Left ventricle myocardium inferior (tissue), 1 donor: ENCODE measurements around the gene PTH1R. TPM values are rescaled to one million over a fixed set of nuclear protein-coding genes. Genes with fewer than 3 reads are reported as not detected.

ENCODE experiments used
- DNase-seq: peaks from one replicate; pipeline ENCODE4 v3.0.0-alpha.2; 2020
- H3K27ac ChIP-seq: fragments of 200-600 bp; replicated peaks from 2 replicates; pipeline ENCODE4 v1.8.0; 2021
- H3K27me3 ChIP-seq: fragments of 200-600 bp; 2 replicates; pipeline ENCODE4 v1.8.0; 2021; ENCODE audit warnings: low read depth
- H3K36me3 ChIP-seq: fragments of 200-600 bp; 2 replicates; pipeline ENCODE4 v1.8.0; 2021
- H3K4me1 ChIP-seq: fragments of 200-600 bp; 2 replicates; pipeline ENCODE4 v1.8.0; 2021
- H3K4me3 ChIP-seq: fragments of 200-600 bp; 2 replicates; pipeline ENCODE4 v1.8.0; 2021; ENCODE audit warnings: mild to moderate bottlenecking, moderate library complexity
- H3K9me3 ChIP-seq: fragments of 200-600 bp; replicated peaks from 2 replicates; pipeline ENCODE4 v1.8.0; 2021
- CTCF ChIP-seq: fragments of 200-600 bp; IDR thresholded peaks from 2 replicates; pipeline ENCODE4 v1.8.0; 2021; ENCODE audit warnings: antibody characterized with exemption, mild to moderate bottlenecking, borderline replicate concordance
- intact Hi-C: fragments of 100-400 bp; cut with micrococcal nuclease; formaldehyde crosslinking; loops from one replicate; pipeline ENCODE4 v1.11.0; 2022
- total RNA-seq: library from RNA; stranded (reverse); fragmentation: NEBNext Ultra II Directional; extraction: Animal tissue kit (Norgen Biotek cat#: 25700); gene quantifications from one replicate; pipeline ENCODE4 v1.2.1, GENCODE V29; 2021
- donor health status: DM: no; HTN: yes; CAD: no; lungs with severe emphysema.

Gene PTH1R
- total RNA-seq, 1 donor from 2014 or later = 6.4 TPM

- no peak overlapping the region for H3K27ac ChIP-seq
- intact Hi-C loops = loop anchor here (5.0 kb wide), 1 partner anchor 199 kb away; no protein-coding TSS in a partner anchor
- H3K4me1 ChIP-seq = peaks cover 22% of the 10 kb centered on the region
- no peak overlapping the region for H3K4me3 ChIP-seq
- H3K27me3 ChIP-seq = no peaks in the 10 kb centered on the region
- no peaks in the 10 kb centered on the region for H3K9me3 ChIP-seq
- no peaks in the 10 kb centered on the region for H3K36me3 ChIP-seq
- no peak for TF ChIP-seq CTCF
- no peak for DNase-seq
Observed at GRCh38 chr3:46905661-46906451, 28.3 kb downstream of the PTH1R start.

DNA sequence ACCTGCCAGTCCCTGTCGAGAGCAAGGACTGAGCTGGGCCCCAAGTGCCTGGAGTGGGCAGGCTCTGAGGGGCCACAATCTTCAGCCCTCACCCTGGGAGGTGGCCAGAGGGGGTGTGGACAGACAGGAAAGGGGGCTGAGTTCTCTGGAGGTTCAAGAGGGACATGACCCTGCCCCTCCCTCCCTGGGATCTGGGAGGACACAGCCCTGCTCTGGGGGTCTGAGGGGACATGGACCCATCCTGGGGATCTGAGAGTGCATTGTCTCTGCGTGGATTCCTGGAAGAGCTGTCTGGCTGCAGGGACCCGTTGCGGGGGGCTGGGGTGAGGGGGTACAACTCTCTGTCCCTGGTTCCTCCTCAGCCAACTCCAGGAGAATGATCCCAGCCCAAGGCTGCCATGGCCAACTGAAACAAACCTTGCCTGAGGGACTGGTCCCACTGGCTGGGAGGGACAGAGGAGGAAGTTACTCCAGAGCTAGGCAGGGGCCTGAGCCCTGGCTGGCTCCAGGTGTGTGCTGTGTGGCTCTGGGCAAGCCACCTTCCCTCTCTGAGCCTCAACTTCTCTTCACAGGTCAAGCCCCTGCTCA lies 29.0 kb downstream of the PTH1R start:
- no peaks in the 10 kb centered on the region for H3K9me3 ChIP-seq
- peaks cover 22% of the 10 kb centered on the region for H3K4me1 ChIP-seq
- no peaks in the 10 kb centered on the region for H3K36me3 ChIP-seq
- no peak for TF ChIP-seq CTCF
- DNase-seq = no peak
- no peaks in the 10 kb centered on the region for H3K27me3 ChIP-seq
- H3K27ac ChIP-seq = no peak overlapping the region
- no peak overlapping the region for H3K4me3 ChIP-seq
- intact Hi-C loops = loop anchor here (5.0 kb wide), 1 partner anchor 199 kb away; no protein-coding TSS in a partner anchor

DNA sequence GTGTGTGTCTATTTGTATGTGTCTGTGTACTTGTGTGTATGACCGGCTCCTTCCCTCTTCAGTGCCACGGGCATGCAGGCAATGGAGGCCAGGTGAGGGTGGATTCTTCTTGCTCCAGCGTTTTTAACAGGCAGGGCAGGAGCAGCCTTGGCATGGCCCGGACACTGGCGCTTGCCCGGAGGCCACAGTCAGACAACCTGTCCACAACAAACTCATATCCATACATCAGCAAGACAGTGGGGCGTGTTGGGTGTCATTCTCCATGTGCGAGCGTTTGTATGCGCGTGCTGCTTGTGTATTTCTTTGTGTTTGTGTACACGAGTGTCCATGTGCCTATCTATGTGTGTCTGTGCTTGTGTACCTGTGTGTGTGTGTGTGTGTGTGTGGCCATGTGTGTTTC lies 29.8 kb downstream of the PTH1R start:
- Histone ChIP-seq H3K36me3 (no peaks in the 10 kb centered on the region), H3K4me3 (no peak overlapping the region), H3K27ac (no peak overlapping the region), H3K4me1 (peaks cover 22% of the 10 kb centered on the region), H3K27me3 (no peaks in the 10 kb centered on the region), H3K9me3 (no peaks in the 10 kb centered on the region)
- intact Hi-C loops = loop anchor here (5.0 kb wide), 1 partner anchor 200 kb away; no protein-coding TSS in a partner anchor
- no peak for DNase-seq
- TF ChIP-seq CTCF = no peak

GRCh38 chr3:46907960-46908293 lies 30.4 kb downstream of the PTH1R start:
- intact Hi-C loops = loop anchor here (5.0 kb wide), 1 partner anchor 201 kb away; no protein-coding TSS in a partner anchor
- no peak overlapping the region for H3K27ac ChIP-seq
- no peaks in the 10 kb centered on the region for H3K27me3 ChIP-seq
- no peaks in the 10 kb centered on the region for H3K9me3 ChIP-seq
- DNase-seq = no peak
- no peak overlapping the region for H3K4me3 ChIP-seq
- TF ChIP-seq CTCF = no peak
- H3K4me1 ChIP-seq = peaks cover 25% of the 10 kb centered on the region
- no peaks in the 10 kb centered on the region for H3K36me3 ChIP-seq

DNA sequence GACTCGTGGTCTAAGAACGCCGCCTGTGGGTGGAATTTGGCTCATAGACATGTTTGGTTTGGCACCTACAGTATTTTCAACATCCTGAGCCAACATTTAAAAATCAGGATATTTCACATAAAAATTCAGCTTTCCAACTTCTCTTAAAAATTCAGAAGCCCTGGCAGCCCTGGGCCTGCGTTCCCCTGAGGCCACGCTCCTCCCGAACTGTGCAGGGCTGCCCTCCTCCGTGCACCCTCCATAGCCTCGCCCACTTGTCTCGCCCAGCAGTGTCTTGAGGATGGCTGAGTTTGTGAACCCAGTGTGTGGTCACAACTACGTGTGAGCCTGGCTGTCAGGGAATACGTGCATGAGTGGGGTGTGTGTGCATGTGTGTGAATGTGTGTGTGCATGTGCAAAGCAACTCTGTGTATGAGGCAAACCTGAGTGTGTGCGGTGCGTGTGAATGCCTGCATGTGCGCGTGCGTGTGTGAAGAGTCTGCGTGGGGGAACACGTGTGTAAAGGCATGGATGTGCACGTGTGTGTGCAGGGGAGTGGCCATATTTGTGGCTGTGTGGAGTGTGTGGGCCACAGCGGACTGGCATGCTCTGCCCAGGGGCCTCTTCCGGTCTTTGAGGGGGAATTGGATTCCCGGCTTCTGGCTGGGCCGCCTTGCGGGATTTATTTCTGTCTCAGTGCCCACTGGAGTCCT lies 30.9 kb downstream of the PTH1R start:
- peaks cover 31% of the 10 kb centered on the region for H3K4me1 ChIP-seq
- no peak overlapping the region for H3K27ac ChIP-seq
- H3K27me3 ChIP-seq = no peaks in the 10 kb centered on the region
- DNase-seq = no peak
- no peak overlapping the region for H3K4me3 ChIP-seq
- H3K36me3 ChIP-seq = no peaks in the 10 kb centered on the region
- peak; percentile 30 for TF ChIP-seq CTCF
- H3K9me3 ChIP-seq = no peaks in the 10 kb centered on the region
- intact Hi-C loops = loop anchor here (5.0 kb wide), 1 partner anchor 201 kb away; no protein-coding TSS in a partner anchor
